HEK293 (cell line): Measurements from ENCODE around the gene FCHO1.

Experiments used
- KLF16 ChIP-seq: fragments of 450-650 bp; formaldehyde crosslinking; IDR thresholded peaks from 2 replicates; pipeline ENCODE4 v1.5.1; 2017; ENCODE audit warnings: missing biosample characterization, missing genetic modification characterization
- MEIS1 ChIP-seq: sonication (generic); formaldehyde crosslinking; IDR thresholded peaks from 2 replicates; pipeline ENCODE4 v1.8.1; 2022; ENCODE audit warnings: missing genetic modification reagents, mild to moderate bottlenecking, borderline replicate concordance
- SCRT2 ChIP-seq: fragments of 450-650 bp; formaldehyde crosslinking; IDR thresholded peaks from 2 replicates; pipeline ENCODE4 v1.5.1; 2016; ENCODE audit warnings: missing biosample characterization, missing genetic modification characterization
- SP3 ChIP-seq: fragments of 450-650 bp; formaldehyde crosslinking; IDR thresholded peaks from 2 replicates; pipeline ENCODE4 v1.5.1; 2016; ENCODE audit warnings: missing biosample characterization, missing genetic modification characterization
- ZBTB20 ChIP-seq: fragments of 450-650 bp; formaldehyde crosslinking; IDR thresholded peaks from 2 replicates; pipeline ENCODE4 v1.5.1; 2016; ENCODE audit warnings: missing biosample characterization, missing genetic modification characterization
- ZEB2 ChIP-seq: fragments of 450-650 bp; formaldehyde crosslinking; IDR thresholded peaks from 2 replicates; pipeline ENCODE4 v1.5.1; 2016; ENCODE audit warnings: missing biosample characterization, missing genetic modification characterization
- ZFP3 ChIP-seq: fragments of 450-650 bp; formaldehyde crosslinking; IDR thresholded peaks from 2 replicates; pipeline ENCODE4 v1.5.1; 2016; ENCODE audit warnings: low read depth, missing biosample characterization, missing genetic modification characterization
- ZIC2 ChIP-seq: fragments of 450-650 bp; formaldehyde crosslinking; IDR thresholded peaks from 2 replicates; pipeline ENCODE4 v1.5.1; 2016; ENCODE audit warnings: missing biosample characterization, missing genetic modification characterization
- ZNF174 ChIP-seq: fragments of 450-650 bp; formaldehyde crosslinking; IDR thresholded peaks from 2 replicates; pipeline ENCODE4 v1.5.0; 2017; ENCODE audit warnings: missing biosample characterization, mild to moderate bottlenecking, missing genetic modification characterization
- ZNF184 ChIP-seq: fragments of 450-650 bp; IDR thresholded peaks from 2 replicates; pipeline ENCODE4 v1.5.1; 2018; ENCODE audit warnings: missing biosample characterization, mild to moderate bottlenecking, missing genetic modification characterization
- ZNF416 ChIP-seq: fragments of 450-650 bp; formaldehyde crosslinking; IDR thresholded peaks from 2 replicates; pipeline ENCODE4 v1.5.1; 2016; ENCODE audit warnings: missing biosample characterization, missing genetic modification characterization
- ZNF426 ChIP-seq: fragments of 450-650 bp; formaldehyde crosslinking; IDR thresholded peaks from 2 replicates; pipeline ENCODE4 v1.5.1; 2017; ENCODE audit warnings: missing biosample characterization, missing genetic modification characterization, mild to moderate bottlenecking, inconsistent platforms, moderate library complexity
- ZNF610 ChIP-seq: fragments of 450-650 bp; formaldehyde crosslinking; IDR thresholded peaks from 2 replicates; pipeline ENCODE4 v1.5.1; 2016; ENCODE audit warnings: missing biosample characterization, missing genetic modification characterization, borderline replicate concordance
- ZNF621 ChIP-seq: fragments of 450-650 bp; formaldehyde crosslinking; IDR thresholded peaks from 2 replicates; pipeline ENCODE4 v1.5.1; 2017; ENCODE audit warnings: missing biosample characterization, missing genetic modification characterization
- ZNF660 ChIP-seq: fragments of 450-650 bp; IDR thresholded peaks from 2 replicates; pipeline ENCODE4 v1.5.1; 2018; ENCODE audit warnings: missing biosample characterization, mild to moderate bottlenecking, missing genetic modification characterization
- ZNF707 ChIP-seq: fragments of 450-650 bp; formaldehyde crosslinking; IDR thresholded peaks from 2 replicates; pipeline ENCODE4 v1.5.1; 2016; ENCODE audit warnings: missing biosample characterization, missing genetic modification characterization
- ZNF776 ChIP-seq: fragments of 450-650 bp; formaldehyde crosslinking; IDR thresholded peaks from 2 replicates; pipeline ENCODE4 v1.5.0; 2017; ENCODE audit warnings: missing biosample characterization, missing genetic modification characterization, borderline replicate concordance
- ZNF791 ChIP-seq: fragments of 450-650 bp; formaldehyde crosslinking; IDR thresholded peaks from 2 replicates; pipeline ENCODE4 v1.5.1; 2016; ENCODE audit warnings: missing biosample characterization, missing genetic modification characterization
- TF ChIP-seq, protein P1 (sequence below): fragments of 450-650 bp; formaldehyde crosslinking; optimal IDR thresholded peaks from 2 replicates; pipeline ENCODE3; 2016; ENCODE audit warnings: missing biosample characterization, mild to moderate bottlenecking, missing genetic modification characterization
- TF ChIP-seq, protein P2 (sequence below): fragments of 450-650 bp; formaldehyde crosslinking; IDR thresholded peaks from 2 replicates; pipeline ENCODE4 v1.5.1; 2016; ENCODE audit warnings: missing biosample characterization, missing genetic modification characterization
- TF ChIP-seq, protein P3 (sequence below): IDR thresholded peaks from 2 replicates; pipeline ENCODE4 v1.6.1; 2011; ENCODE audit warnings: mild to moderate bottlenecking, low read depth, low read length, borderline replicate concordance
- TF ChIP-seq, protein P4 (sequence below): fragments of 450-650 bp; formaldehyde crosslinking; IDR thresholded peaks from 2 replicates; pipeline ENCODE4 v1.5.1; 2017; ENCODE audit warnings: missing biosample characterization, missing genetic modification characterization
- TF ChIP-seq, protein P5 (sequence below): fragments of 450-650 bp; formaldehyde crosslinking; IDR thresholded peaks from 2 replicates; pipeline ENCODE4 v1.5.1; 2017; ENCODE audit warnings: missing biosample characterization, missing genetic modification characterization

The FCHO1 gene

DNA sequence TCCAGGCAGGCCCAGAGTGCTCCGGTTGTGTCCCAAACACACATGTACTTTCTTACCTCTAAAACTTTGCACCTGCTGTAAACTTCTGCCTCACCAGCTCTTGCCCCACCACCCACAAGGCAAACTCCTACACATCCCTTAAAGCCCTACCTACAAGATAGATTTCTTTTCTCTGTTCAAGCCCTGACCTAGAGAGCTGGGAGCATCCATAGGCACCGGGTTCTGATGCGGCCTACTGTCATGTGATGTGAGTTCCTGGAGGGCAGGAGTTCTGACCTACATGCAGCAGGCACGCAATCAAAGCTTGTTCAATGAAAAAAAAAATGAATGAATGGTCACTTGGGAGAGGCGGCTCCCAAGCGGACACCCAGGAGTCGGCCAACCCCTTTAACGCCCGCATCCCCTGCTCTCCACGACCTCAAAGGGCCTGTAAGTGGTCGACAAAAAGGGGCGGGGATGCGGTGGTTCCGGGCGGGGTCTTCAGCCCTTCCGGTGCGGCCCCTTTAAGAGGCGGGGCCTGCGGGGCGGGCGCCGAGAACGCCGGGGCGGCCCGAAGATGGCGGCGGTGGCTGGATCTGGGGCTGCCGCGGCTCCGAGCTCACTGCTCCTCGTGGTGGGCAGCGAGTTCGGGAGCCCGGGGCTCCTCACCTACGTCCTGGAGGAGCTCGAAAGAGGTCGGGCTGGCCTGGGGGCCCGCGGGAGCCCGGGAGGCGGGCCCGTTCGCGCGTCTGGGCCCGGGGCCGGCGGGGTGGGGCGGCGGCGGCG lies 32.1 kb upstream of the FCHO1 start, which contains the start of gene MAP1S (continued):
- TF ChIP-seq, protein P1, sequence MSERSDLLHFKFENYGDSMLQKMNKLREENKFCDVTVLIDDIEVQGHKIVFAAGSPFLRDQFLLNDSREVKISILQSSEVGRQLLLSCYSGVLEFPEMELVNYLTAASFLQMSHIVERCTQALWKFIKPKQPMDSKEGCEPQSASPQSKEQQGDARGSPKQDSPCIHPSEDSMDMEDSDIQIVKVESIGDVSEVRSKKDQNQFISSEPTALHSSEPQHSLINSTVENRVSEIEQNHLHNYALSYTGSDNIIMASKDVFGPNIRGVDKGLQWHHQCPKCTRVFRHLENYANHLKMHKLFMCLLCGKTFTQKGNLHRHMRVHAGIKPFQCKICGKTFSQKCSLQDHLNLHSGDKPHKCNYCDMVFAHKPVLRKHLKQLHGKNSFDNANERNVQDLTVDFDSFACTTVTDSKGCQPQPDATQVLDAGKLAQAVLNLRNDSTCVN (tag by site-specific recombination): peak; percentile 33
- TF ChIP-seq ZBTB20 (tag by site-specific recombination) (no peak; the same call in 1 of the 2 replicates), ZNF791 (tag by site-specific recombination) (no peak), ZNF621 (tag by site-specific recombination) (no peak), MEIS1 (CRISPR knock-in tag) (no peak), ZFP3 (tag by site-specific recombination) (peak; percentile 99), ZNF610 (tag by site-specific recombination) (0 out of 2 replicates have a peak, but pooled peaks have one; percentile 25), SCRT2 (tag by site-specific recombination) (no peak), ZIC2 (no peak), KLF16 (tag by site-specific recombination) (peak; percentile 69; the same call in 1 of the 2 replicates), ZNF184 (tag by site-specific recombination) (no peak), ZNF426 (tag by site-specific recombination) (no peak), ZNF707 (tag by site-specific recombination) (no peak), ZNF660 (tag by site-specific recombination) (0 out of 2 replicates have a peak, but pooled peaks have one; percentile 20), ZNF416 (tag by site-specific recombination) (no peak), SP3 (peak; percentile 97), ZEB2 (tag by site-specific recombination) (no peak; the same call in 1 of the 2 replicates), ZNF174 (no peak), ZNF776 (no peak)
- TF ChIP-seq, protein P2, sequence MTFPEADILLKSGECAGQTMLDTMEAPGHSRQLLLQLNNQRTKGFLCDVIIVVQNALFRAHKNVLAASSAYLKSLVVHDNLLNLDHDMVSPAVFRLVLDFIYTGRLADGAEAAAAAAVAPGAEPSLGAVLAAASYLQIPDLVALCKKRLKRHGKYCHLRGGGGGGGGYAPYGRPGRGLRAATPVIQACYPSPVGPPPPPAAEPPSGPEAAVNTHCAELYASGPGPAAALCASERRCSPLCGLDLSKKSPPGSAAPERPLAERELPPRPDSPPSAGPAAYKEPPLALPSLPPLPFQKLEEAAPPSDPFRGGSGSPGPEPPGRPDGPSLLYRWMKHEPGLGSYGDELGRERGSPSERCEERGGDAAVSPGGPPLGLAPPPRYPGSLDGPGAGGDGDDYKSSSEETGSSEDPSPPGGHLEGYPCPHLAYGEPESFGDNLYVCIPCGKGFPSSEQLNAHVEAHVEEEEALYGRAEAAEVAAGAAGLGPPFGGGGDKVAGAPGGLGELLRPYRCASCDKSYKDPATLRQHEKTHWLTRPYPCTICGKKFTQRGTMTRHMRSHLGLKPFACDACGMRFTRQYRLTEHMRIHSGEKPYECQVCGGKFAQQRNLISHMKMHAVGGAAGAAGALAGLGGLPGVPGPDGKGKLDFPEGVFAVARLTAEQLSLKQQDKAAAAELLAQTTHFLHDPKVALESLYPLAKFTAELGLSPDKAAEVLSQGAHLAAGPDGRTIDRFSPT (tag by site-specific recombination): no peak
- TF ChIP-seq, protein P3, sequence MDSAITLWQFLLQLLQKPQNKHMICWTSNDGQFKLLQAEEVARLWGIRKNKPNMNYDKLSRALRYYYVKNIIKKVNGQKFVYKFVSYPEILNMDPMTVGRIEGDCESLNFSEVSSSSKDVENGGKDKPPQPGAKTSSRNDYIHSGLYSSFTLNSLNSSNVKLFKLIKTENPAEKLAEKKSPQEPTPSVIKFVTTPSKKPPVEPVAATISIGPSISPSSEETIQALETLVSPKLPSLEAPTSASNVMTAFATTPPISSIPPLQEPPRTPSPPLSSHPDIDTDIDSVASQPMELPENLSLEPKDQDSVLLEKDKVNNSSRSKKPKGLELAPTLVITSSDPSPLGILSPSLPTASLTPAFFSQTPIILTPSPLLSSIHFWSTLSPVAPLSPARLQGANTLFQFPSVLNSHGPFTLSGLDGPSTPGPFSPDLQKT: peak; percentile 84; the same call in 1 of the 2 replicates
- TF ChIP-seq, protein P4, sequence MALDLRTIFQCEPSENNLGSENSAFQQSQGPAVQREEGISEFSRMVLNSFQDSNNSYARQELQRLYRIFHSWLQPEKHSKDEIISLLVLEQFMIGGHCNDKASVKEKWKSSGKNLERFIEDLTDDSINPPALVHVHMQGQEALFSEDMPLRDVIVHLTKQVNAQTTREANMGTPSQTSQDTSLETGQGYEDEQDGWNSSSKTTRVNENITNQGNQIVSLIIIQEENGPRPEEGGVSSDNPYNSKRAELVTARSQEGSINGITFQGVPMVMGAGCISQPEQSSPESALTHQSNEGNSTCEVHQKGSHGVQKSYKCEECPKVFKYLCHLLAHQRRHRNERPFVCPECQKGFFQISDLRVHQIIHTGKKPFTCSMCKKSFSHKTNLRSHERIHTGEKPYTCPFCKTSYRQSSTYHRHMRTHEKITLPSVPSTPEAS (tag by site-specific recombination): no peak
- TF ChIP-seq, protein P5, sequence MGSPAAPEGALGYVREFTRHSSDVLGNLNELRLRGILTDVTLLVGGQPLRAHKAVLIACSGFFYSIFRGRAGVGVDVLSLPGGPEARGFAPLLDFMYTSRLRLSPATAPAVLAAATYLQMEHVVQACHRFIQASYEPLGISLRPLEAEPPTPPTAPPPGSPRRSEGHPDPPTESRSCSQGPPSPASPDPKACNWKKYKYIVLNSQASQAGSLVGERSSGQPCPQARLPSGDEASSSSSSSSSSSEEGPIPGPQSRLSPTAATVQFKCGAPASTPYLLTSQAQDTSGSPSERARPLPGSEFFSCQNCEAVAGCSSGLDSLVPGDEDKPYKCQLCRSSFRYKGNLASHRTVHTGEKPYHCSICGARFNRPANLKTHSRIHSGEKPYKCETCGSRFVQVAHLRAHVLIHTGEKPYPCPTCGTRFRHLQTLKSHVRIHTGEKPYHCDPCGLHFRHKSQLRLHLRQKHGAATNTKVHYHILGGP (tag by site-specific recombination): peak; percentile 77
